ENCODE measurements around the gene WDR53. TPM values are rescaled to one million over a fixed set of nuclear protein-coding genes. Genes with fewer than 3 reads are reported as not detected.

WDR53 gene
- total and polyA plus RNA-seq, 2 donors (not counting 3 experiments of a cell fraction or from before 2014, with no cell fraction given): 5.2 to 13.0 TPM

DNA sequence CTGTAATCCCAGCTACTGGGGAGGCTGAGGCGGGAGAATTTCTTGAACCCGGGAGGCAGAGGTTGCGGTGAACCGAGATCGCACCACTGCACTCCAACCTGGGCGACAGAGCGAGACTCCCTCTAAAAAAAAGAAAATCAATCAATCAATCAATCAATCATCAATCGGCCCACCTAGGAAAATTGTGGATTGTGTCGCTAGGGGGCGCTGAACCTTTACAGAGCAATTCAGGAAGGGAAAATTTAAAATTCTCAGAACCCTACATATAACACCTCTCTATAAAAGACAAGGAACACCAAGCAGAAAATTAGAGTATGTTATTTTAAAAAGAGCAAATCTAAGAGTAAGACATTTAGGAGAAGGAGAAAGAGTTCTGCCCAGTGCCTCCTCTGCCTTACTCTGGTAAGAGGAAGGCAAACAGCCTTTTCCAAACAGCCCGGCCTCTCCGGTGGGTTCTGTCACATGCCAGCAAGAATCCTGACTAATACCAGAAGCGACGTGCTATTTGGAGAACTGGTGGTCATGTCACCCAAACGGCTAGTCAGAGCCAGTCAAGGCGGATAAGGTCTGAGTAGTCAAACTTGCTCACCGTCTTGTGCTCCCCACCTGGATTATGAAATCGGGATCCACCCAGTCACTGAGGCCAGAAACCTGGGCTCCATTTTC is 30.9 kb downstream of the WDR53 start:
- H3K36me3 ChIP-seq (ENCODE audit: control insufficient read depth in 2 of 2, extremely low read depth in 1 of 2, insufficient read depth in 2 of 2, low read length in 2 of 2): no peaks in the 10 kb centered on the region
- no peaks in the 10 kb centered on the region for H3K27me3 ChIP-seq (ENCODE audit: control insufficient read depth in 2 of 2, insufficient read depth in 2 of 2, low read length in 2 of 2)
- no peak overlapping the region for H3K27ac ChIP-seq (ENCODE audit: insufficient read depth, low read depth, low read length)
- no peaks in the 10 kb centered on the region for H4K20me1 ChIP-seq (replicated peaks; ENCODE audit: control insufficient read depth, extremely low read depth, insufficient read depth, low read length)
- FAIRE-seq (peak; percentile 18), DNase-seq (ENCODE audit: low read depth, low spot score) (no peak)
- H3K9me1 ChIP-seq (replicated peaks; ENCODE audit: control insufficient read depth, extremely low read depth, insufficient read depth, low read length): no peaks in the 10 kb centered on the region
- no peaks in the 10 kb centered on the region for H3K9me3 ChIP-seq (replicated peaks; ENCODE audit: control insufficient read depth, insufficient read depth, low read length)
- H3K4me3 ChIP-seq (replicated peaks in 1 of 3; ENCODE audit: insufficient read depth in 1 of 3, low read depth in 1 of 3, low read length in 3 of 3): no peak overlapping the region
- TF ChIP-seq, protein P1, sequence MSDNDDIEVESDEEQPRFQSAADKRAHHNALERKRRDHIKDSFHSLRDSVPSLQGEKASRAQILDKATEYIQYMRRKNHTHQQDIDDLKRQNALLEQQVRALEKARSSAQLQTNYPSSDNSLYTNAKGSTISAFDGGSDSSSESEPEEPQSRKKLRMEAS (IDR thresholded peaks at IDR 0.05; ENCODE audit: insufficient read depth, insufficient read length): no peak
- TF ChIP-seq MYC (IDR thresholded peaks at IDR 0.05; ENCODE audit: low read depth, low read length) (no peak), POLR2A (IDR thresholded peaks at IDR 0.05; ENCODE audit: low read depth, low read length) (no peak)
- TF ChIP-seq, protein P2, sequence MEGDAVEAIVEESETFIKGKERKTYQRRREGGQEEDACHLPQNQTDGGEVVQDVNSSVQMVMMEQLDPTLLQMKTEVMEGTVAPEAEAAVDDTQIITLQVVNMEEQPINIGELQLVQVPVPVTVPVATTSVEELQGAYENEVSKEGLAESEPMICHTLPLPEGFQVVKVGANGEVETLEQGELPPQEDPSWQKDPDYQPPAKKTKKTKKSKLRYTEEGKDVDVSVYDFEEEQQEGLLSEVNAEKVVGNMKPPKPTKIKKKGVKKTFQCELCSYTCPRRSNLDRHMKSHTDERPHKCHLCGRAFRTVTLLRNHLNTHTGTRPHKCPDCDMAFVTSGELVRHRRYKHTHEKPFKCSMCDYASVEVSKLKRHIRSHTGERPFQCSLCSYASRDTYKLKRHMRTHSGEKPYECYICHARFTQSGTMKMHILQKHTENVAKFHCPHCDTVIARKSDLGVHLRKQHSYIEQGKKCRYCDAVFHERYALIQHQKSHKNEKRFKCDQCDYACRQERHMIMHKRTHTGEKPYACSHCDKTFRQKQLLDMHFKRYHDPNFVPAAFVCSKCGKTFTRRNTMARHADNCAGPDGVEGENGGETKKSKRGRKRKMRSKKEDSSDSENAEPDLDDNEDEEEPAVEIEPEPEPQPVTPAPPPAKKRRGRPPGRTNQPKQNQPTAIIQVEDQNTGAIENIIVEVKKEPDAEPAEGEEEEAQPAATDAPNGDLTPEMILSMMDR (IDR thresholded peaks at IDR 0.05; ENCODE audit: extremely low read depth in 1 of 2, insufficient read depth in 1 of 2, low read depth in 1 of 2, low read length in 2 of 2): peak; percentile 45 to 48
- H3K79me2 ChIP-seq (ENCODE audit: control insufficient read depth, insufficient read depth, low read length): no peaks in the 10 kb centered on the region
- dilution Hi-C loops (cut with MboI; ENCODE audit: extremely low pct_ligation_motif_present, low sequenced_read_pairs): no loop called here
- H3K4me2 ChIP-seq (ENCODE audit: insufficient read depth, low read length): no peak overlapping the region
- ChIA-PET POLR2A (no interaction called here), CTCF (interaction anchor here (0.6 to 2.9 kb wide), 7 partner anchors 9 to 157 kb away, joined by 3 to 16 read pairs (median 3); no protein-coding TSS in a partner anchor)
- intact Hi-C loops (cut with micrococcal nuclease): loop anchor here (1.0 kb wide), 1 partner anchor 147 kb away; no protein-coding TSS in a partner anchor
- peaks cover 4% of the 10 kb centered on the region for H3K4me1 ChIP-seq (ENCODE audit: control insufficient read depth, extremely low read depth, insufficient read depth, low read length)
- H3K9ac ChIP-seq (replicated peaks; ENCODE audit: extremely low read depth, insufficient read depth, low read length): no peak overlapping the region
- no TSS peak for BruUV-seq (replicated peaks)
- H2AFZ ChIP-seq (ENCODE audit: low read depth, low read length): no peak overlapping the region

DNA sequence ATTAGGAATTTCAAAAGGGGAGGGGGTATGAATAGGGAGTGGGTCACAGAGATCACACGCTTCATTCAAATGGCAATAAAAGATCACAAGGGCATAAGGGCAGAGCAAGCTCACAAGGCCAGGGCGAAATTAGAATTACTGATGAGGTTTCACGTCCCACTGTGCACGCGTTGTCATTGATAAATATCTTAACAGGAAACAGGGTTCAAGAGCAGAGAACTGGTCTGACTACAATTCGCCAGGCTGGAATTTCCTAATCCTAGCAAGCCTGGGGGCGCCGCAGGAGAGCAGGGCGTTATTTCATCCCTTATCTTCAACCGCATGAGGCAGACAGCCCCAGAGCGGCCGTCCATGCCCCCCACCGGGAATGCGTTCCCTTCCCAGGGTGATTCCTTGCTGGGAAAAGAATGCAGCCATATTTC is 35.1 kb downstream of the WDR53 start:
- Histone ChIP-seq H3K4me1 (ENCODE audit: control insufficient read depth, extremely low read depth, insufficient read depth, low read length) (peaks cover 8% of the 10 kb centered on the region), H2AFZ (ENCODE audit: low read depth, low read length) (peak overlapping the region; percentile 44), H3K9me1 (replicated peaks; ENCODE audit: control insufficient read depth, extremely low read depth, insufficient read depth, low read length) (no peaks in the 10 kb centered on the region), H3K4me2 (ENCODE audit: insufficient read depth, low read length) (no peak overlapping the region), H3K79me2 (ENCODE audit: control insufficient read depth, insufficient read depth, low read length) (no peaks in the 10 kb centered on the region), H3K9me3 (replicated peaks; ENCODE audit: control insufficient read depth, insufficient read depth, low read length) (no peaks in the 10 kb centered on the region), H3K27me3 (ENCODE audit: control insufficient read depth in 2 of 2, insufficient read depth in 2 of 2, low read length in 2 of 2) (no peaks in the 10 kb centered on the region), H4K20me1 (replicated peaks; ENCODE audit: control insufficient read depth, extremely low read depth, insufficient read depth, low read length) (no peaks in the 10 kb centered on the region), H3K36me3 (ENCODE audit: control insufficient read depth in 2 of 2, extremely low read depth in 1 of 2, insufficient read depth in 2 of 2, low read length in 2 of 2) (no peaks in the 10 kb centered on the region), H3K27ac (ENCODE audit: insufficient read depth, low read depth, low read length) (peak overlapping the region; percentile 22), H3K9ac (replicated peaks; ENCODE audit: extremely low read depth, insufficient read depth, low read length) (no peak overlapping the region), H3K4me3 (replicated peaks in 1 of 3; ENCODE audit: insufficient read depth in 1 of 3, low read depth in 1 of 3, low read length in 3 of 3) (no peak overlapping the region)
- CTCF ChIA-PET: no interaction called here
- intact Hi-C loops (cut with micrococcal nuclease) (no loop called here), dilution Hi-C loops (cut with MboI; ENCODE audit: extremely low pct_ligation_motif_present, low sequenced_read_pairs) (no loop called here)
- POLR2A ChIA-PET: no interaction called here
- peak; percentile 31 for TF ChIP-seq GATA2 (IDR thresholded peaks at IDR 0.05; ENCODE audit: insufficient read depth, insufficient read length, low read depth, low read length)
- no peak for TF ChIP-seq JUN (IDR thresholded peaks at IDR 0.05; ENCODE audit: borderline replicate concordance, insufficient read depth, insufficient read length, low read depth)
- no peak for TF ChIP-seq POLR2AphosphoS5 (IDR thresholded peaks at IDR 0.05; ENCODE audit: insufficient read depth, low read depth, low read length)
- DNase-seq (ENCODE audit: low read depth, low spot score): no peak
- no TSS peak for BruUV-seq (replicated peaks)
- peak; percentile 37 for FAIRE-seq

Measured in endothelial cell of umbilical vein (primary cell).